ENCODE data around the gene MYL4.

DNA sequence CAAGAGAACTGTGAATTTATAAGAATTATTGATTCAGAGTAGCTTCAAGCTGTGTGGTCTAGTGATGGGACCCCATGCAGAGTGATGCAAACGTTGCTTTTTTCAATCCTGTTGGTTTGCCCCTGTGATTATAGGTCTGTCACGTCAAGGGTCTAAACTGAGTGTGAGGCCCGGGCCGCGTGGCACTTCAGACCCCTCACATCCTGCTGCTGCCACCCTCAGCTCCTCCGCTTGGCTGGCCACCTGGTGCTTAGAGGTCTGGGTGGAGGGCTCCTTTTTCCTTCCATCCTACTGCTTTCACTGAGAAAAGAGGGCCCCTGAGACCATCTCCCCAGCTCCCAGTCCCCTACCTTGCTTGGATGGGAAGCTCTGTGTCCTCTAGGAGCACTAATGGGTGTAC, 12.0 kb downstream of the MYL4 start:
- TF ChIP-seq CTCF (IDR thresholded peaks at IDR 0.05) = no peak
- TF ChIP-seq POLR2A (IDR thresholded peaks at IDR 0.05; ENCODE audit: low read depth) = no peak
- no peak for TF ChIP-seq POLR2AphosphoS5 (IDR thresholded peaks at IDR 0.05)
